Choroid plexus epithelial cell (primary cell): ENCODE results near the gene TSSK2.

Experiments used
- DNase-seq: peaks from one replicate; pipeline ENCODE4 v3.0.0-alpha.2; 2010; ENCODE audit warnings: low read depth
- H3K4me3 ChIP-seq: 2 replicates; pipeline ENCODE4 v1.5.1; 2011; ENCODE audit warnings: low read depth, mild to moderate bottlenecking, control low read depth, low read length, moderate library complexity
- CTCF ChIP-seq: conservative IDR thresholded peaks from 2 replicates; pipeline ENCODE4 v1.5.1; 2011; ENCODE audit warnings: low read depth, mild to moderate bottlenecking, control low read depth, inconsistent platforms, low read length, moderate library complexity

The TSSK2 gene

GRCh38 chr22:19106886-19107729 lies 24.0 kb upstream of the TSSK2 start:
- DNase-seq, result no peak
- no peak overlapping the region for H3K4me3 ChIP-seq
- no peak for TF ChIP-seq CTCF

- H3K4me3 ChIP-seq, result no peak overlapping the region
- TF ChIP-seq CTCF, result no peak
- DNase-seq, result no peak
These were observed 23.4 kb upstream of the TSSK2 start for GRCh38 chr22:19107730-19108074.

- no peak for DNase-seq
- H3K4me3 ChIP-seq, result no peak overlapping the region
- no peak for TF ChIP-seq CTCF
These were observed 22.3 kb upstream of the TSSK2 start for GRCh38 chr22:19108807-19109197.

DNA sequence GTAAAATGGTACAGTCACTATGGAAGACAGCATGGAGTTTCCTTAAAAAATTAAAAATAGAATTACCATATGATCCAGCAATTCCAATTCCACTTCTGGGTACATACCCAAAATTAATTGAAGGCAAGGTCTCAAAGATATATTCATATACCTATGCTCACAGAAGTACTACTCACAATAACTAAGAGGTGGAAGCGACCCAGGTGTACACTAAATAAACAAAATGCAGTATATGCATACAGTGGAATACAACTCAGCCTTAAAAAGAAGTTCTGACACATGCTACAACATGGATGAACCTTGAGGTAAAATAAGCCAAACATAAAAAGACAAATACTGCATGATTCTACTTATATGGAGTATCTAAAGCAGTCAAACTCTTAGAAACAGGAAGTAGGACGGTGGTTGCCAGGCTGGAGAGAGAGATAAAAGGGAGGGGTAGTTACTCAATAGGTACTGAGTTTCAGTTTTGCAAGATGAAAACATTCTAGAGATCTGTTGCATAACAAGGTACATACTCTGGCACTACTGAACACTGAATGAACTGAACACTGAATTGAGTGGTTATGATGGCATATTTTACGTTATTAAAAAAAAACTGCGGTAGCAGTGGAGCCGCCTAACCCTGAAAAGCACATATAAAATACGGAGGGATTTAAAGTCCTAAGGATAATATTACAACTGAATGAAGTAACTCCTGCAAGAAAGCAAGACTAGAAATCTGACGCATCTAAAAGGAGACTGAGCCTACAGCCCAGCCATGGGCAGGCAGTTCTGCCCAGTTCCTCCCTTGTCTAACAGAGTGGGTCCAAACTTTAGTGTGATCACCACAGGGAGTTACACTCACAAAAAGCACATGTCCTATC lies 21.7 kb upstream of the TSSK2 start:
- peak; percentile 91 for DNase-seq
- no peak for TF ChIP-seq CTCF
- H3K4me3 ChIP-seq, result no peak overlapping the region

DNA sequence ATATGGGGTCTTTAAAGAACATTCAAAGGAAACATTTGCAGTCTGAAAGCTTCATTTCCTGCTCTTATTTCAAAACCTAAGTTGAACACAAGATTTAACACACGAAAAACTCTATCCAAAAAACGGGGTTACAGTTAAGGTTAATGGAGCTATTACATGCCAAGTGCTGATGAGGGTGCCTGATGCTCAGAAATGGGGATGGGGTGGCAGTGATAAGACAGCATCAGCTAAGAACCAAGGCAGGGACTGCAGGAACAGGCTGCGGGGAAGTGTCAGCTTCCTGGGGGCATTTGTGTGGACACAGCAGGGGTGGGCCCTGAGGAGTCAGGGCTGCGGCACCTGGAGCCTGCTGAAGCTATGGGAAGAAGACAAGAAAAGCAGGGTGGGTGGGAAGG lies 21.0 kb upstream of the TSSK2 start:
- DNase-seq, result no peak
- H3K4me3 ChIP-seq, result no peak overlapping the region
- TF ChIP-seq CTCF, result no peak

DNA sequence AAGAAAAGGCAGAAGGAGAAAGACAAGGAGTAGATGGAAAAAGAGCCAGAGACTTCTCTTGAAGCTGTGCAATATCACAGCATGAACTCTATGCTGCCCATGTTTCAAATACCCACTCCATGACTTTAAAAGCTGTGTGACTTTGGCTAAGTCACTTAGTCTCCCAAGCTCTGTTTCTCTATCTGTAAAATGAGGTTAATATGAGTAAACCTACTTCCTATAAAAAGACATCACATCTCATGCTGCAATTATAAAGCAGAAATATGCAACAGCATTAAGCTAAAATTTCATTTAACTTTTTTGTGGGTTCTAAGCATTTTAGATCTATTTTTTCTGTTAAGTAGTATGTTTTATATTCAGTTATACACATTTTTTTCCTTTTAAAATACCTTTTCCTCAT lies 20.5 kb upstream of the TSSK2 start:
- TF ChIP-seq CTCF, result no peak
- no peak overlapping the region for H3K4me3 ChIP-seq
- DNase-seq, result no peak

DNA sequence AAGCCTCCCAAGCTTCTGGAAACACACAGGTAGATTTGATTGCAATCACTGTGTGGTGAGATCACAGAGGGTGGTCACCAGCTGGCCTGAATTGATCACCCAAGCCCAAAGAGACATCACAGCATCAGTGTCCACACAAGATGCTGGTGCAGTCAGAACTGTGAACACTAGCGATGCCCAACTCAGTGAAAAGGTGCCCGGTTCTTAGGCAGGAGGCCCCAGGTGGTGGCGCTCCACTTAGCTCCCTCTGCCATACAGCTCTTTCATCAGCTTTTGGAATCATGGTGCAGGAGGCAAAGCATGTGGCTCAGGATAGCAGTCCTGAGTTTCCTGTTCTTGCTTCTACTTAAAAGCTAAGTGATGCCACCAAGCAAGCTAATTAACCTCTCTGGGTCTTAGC lies 20.0 kb upstream of the TSSK2 start:
- no peak for TF ChIP-seq CTCF
- DNase-seq, result no peak
- H3K4me3 ChIP-seq, result no peak overlapping the region
